SK-N-SH (cell line): ENCODE measurements around the gene KIF21B. TPM values are rescaled to one million over a fixed set of nuclear protein-coding genes. Genes with fewer than 3 reads are reported as not detected.

Source experiments
- CTCF ChIA-PET: fragments of 300-600, 350-600 bp; formaldehyde crosslinking; extraction: SDS; loops from one replicate; lab custom pipeline; 2021; lab: Yijun Ruan, JAX
- POLR2A ChIA-PET: fragments of 350-600 bp; sonication (Branson Sonifier 250); formaldehyde crosslinking; extraction: SDS; loops from one replicate; lab custom pipeline; 2020; ENCODE audit warnings: antibody characterized with exemption, inconsistent platforms; lab: Yijun Ruan, JAX
- DNase-seq: peaks from one replicate; pipeline ENCODE4 v3.0.0; 2012
- H2AFZ ChIP-seq: fragments of 200-600 bp; sonication (generic); 2 replicates; pipeline ENCODE4 v1.8.1; 2016; ENCODE audit warnings: antibody characterized with exemption, mild to moderate bottlenecking, low read depth
- H3F3A ChIP-seq: fragments of 200-600 bp; sonication (generic); replicated peaks from 2 replicates; pipeline ENCODE3; 2016; ENCODE audit warnings: antibody characterized with exemption, mild to moderate bottlenecking; ENCODE audit not compliant: insufficient read depth
- H3K27ac ChIP-seq, 2 experiments: fragments of 200-500 bp in 1 of 2; fragments of 200-600 bp in 1 of 2; sonication (Bioruptor generic) in 1 of 2; sonication (generic), shearing (Covaris generic) in 1 of 2; 2 replicates each; pipeline versions ENCODE4 v1.5.1 to v1.6.1; 2014 to 2016; ENCODE audit warnings: low read depth in 2 of 2, inconsistent platforms in 1 of 2, low read length in 1 of 2, mild to moderate bottlenecking in 1 of 2, mixed read lengths in 1 of 2
- H3K27me3 ChIP-seq: fragments of 200-600 bp; sonication (generic), shearing (Covaris generic); 2 replicates; pipeline ENCODE4 v1.6.1; 2016; ENCODE audit warnings: mixed run types; ENCODE audit not compliant: insufficient read depth
- H3K36me3 ChIP-seq, 2 experiments: fragments of 200-500 bp in 1 of 2; fragments of 200-600 bp in 1 of 2; sonication (Bioruptor generic) in 1 of 2; sonication (generic) in 1 of 2; replicated peaks in 1 of 2; 2 replicates each; pipeline versions ENCODE3 to v1.5.1; 2014 to 2016; ENCODE audit warnings: low read length in 1 of 2, mild to moderate bottlenecking in 1 of 2; ENCODE audit not compliant: insufficient read depth in 2 of 2, control insufficient read depth in 1 of 2
- H3K4me1 ChIP-seq, 2 experiments: fragments of 200-500 bp in 1 of 2; fragments of 200-600 bp in 1 of 2; sonication (Bioruptor generic) in 1 of 2; sonication (generic), shearing (Covaris generic) in 1 of 2; 2 replicates each; pipeline versions ENCODE4 v1.5.1 to v1.6.1; 2014 to 2016; ENCODE audit warnings: low read depth in 1 of 2, low read length in 1 of 2, mixed run types in 1 of 2; ENCODE audit not compliant: insufficient read depth in 2 of 2, control insufficient read depth in 1 of 2
- H3K4me2 ChIP-seq: fragments of 200-600 bp; sonication (generic), shearing (Covaris generic); 2 replicates; pipeline ENCODE4 v1.6.1; 2017; ENCODE audit warnings: mixed run types
- H3K4me3 ChIP-seq, 2 experiments: fragments of 200-500 bp in 1 of 2; fragments of 200-600 bp in 1 of 2; sonication (Bioruptor generic) in 1 of 2; sonication (generic), shearing (Covaris generic) in 1 of 2; 2 replicates each; pipeline versions ENCODE4 v1.5.1 to v1.8.1; 2014 to 2016; ENCODE audit warnings: low read depth in 2 of 2, inconsistent platforms in 1 of 2, low read length in 1 of 2, mild to moderate bottlenecking in 1 of 2, mixed read lengths in 1 of 2, moderate library complexity in 1 of 2
- H3K79me2 ChIP-seq: fragments of 200-600 bp; sonication (generic); 2 replicates; pipeline ENCODE4 v1.8.1; 2017; ENCODE audit warnings: mild to moderate bottlenecking; ENCODE audit not compliant: insufficient read depth
- H3K9ac ChIP-seq: fragments of 200-600 bp; sonication (generic); 2 replicates; pipeline ENCODE4 v1.6.1; 2017; ENCODE audit warnings: mixed run types
- H3K9me2 ChIP-seq: fragments of 200-600 bp; sonication (generic); 2 replicates; pipeline ENCODE4 v1.6.1; 2017; ENCODE audit warnings: mixed run types
- H3K9me3 ChIP-seq: fragments of 200-600 bp; sonication (generic); 2 replicates; pipeline ENCODE4 v1.6.1; 2017; ENCODE audit warnings: mixed run types, mild to moderate bottlenecking, moderate library complexity
- H4K20me1 ChIP-seq: fragments of 200-600 bp; sonication (generic); 2 replicates; pipeline ENCODE4 v1.6.1; 2017; ENCODE audit warnings: mild to moderate bottlenecking, mixed run types; ENCODE audit not compliant: insufficient read depth
- CTCF ChIP-seq: fragments of 200-600 bp; sonication (generic); IDR thresholded peaks from 2 replicates; pipeline ENCODE4 v1.6.1; 2017; ENCODE audit warnings: antibody characterized with exemption, mild to moderate bottlenecking, moderate library complexity
- EP300 ChIP-seq, 2 experiments: IDR thresholded peaks; 2 replicates each; pipeline versions ENCODE4 v1.4.0 to v1.6.1; 2012; ENCODE audit warnings: borderline replicate concordance in 1 of 2, low read depth in 1 of 2, low read length in 1 of 2
- FOXJ3 ChIP-seq: sonication (generic); formaldehyde crosslinking; IDR thresholded peaks from 2 replicates; pipeline ENCODE4 v1.5.1; 2020; ENCODE audit warnings: mild to moderate bottlenecking, missing genetic modification reagents
- FOXM1 ChIP-seq: IDR thresholded peaks from 2 replicates; pipeline ENCODE4 v1.4.0; 2012; ENCODE audit warnings: low read depth, mild to moderate bottlenecking
- GABPA ChIP-seq: IDR thresholded peaks from 2 replicates; pipeline ENCODE4 v1.4.0; 2012; ENCODE audit warnings: low read depth, mild to moderate bottlenecking
- GATA2 ChIP-seq: sonication (generic); formaldehyde crosslinking; IDR thresholded peaks from 2 replicates; pipeline ENCODE4 v1.5.0; 2020; ENCODE audit warnings: mild to moderate bottlenecking, missing genetic modification reagents
- IRF3 ChIP-seq: fragments of 150-350 bp; IDR thresholded peaks from 2 replicates; pipeline ENCODE4 v1.6.1; 2016; ENCODE audit warnings: mild to moderate bottlenecking, low read depth, low read length
- MXI1 ChIP-seq: IDR thresholded peaks from 2 replicates; pipeline ENCODE4 v1.6.1; 2012; ENCODE audit warnings: mild to moderate bottlenecking, low read depth, low read length, improper control_type of control experiment
- RAD21 ChIP-seq: IDR thresholded peaks from 2 replicates; pipeline ENCODE4 v1.6.1; 2012; ENCODE audit warnings: mild to moderate bottlenecking, low read length
- REST ChIP-seq: IDR thresholded peaks from 2 replicates; pipeline ENCODE4 v1.6.1; 2012; ENCODE audit warnings: mild to moderate bottlenecking, low read depth, low read length, moderate library complexity
- RFX5 ChIP-seq: IDR thresholded peaks from 2 replicates; pipeline ENCODE4 v1.6.1; 2012; ENCODE audit warnings: mild to moderate bottlenecking, improper control_type of control experiment, low read length
- RXRA ChIP-seq: IDR thresholded peaks from 2 replicates; pipeline ENCODE4 v1.4.0; 2012; ENCODE audit warnings: low read depth, mild to moderate bottlenecking, borderline replicate concordance
- SMC3 ChIP-seq: IDR thresholded peaks from 2 replicates; pipeline ENCODE4 v1.6.1; 2012; ENCODE audit warnings: low read depth, low read length, improper control_type of control experiment
- TEAD4 ChIP-seq: IDR thresholded peaks from 2 replicates; pipeline ENCODE4 v1.4.0; 2012; ENCODE audit warnings: mild to moderate bottlenecking, borderline replicate concordance; ENCODE audit not compliant: insufficient read depth
- WGBS: methylation state at CpG from one replicate; pipeline ENCODE4 v1.1.6; 2017; ENCODE audit warnings: low lambda C conversion rate; 5-methylcytosine and 5-hydroxymethylcytosine counted together
- polyA plus RNA-seq, 3 experiments: library from polyadenylated mRNA; depleted of rRNA; stranded (reverse); fragments of >200 nt; gene quantifications; 2 replicates each; pipeline ENCODE4 v1.2.3, GENCODE V29; 2012

KIF21B gene
- polyA plus RNA-seq, 1 of the 3 experiments (the other 2 are of a cell fraction): 0.26 TPM

GRCh38 chr1:201020721-201021629, 2.5 kb downstream of the KIF21B start:
- H2AFZ ChIP-seq: no peak overlapping the region
- no peaks in the 10 kb centered on the region; the same call in 1 of the 2 replicates for H3K79me2 ChIP-seq
- 77% methylated on average over 7 of the region's 11 CpGs for WGBS
- no peaks in the 10 kb centered on the region for H3K36me3 ChIP-seq
- CTCF ChIA-PET: interaction anchor here (0.8 to 8.9 kb wide), 12 partner anchors 9 to 584 kb away, joined by 3 to 92 read pairs (median 4); no protein-coding TSS in a partner anchor
- no peaks in the 10 kb centered on the region for H3K9me3 ChIP-seq
- H3K9ac ChIP-seq: no peak overlapping the region
- H3F3A ChIP-seq: no peaks in the 10 kb centered on the region
- H3K4me2 ChIP-seq: no peak overlapping the region
- peak; percentile 62 for DNase-seq
- TF ChIP-seq MXI1: no peak
- TF ChIP-seq RAD21: 0 out of 2 replicates have a peak, but pooled peaks have one; percentile 4
- TF ChIP-seq REST: no peak
- peak; percentile 36 for TF ChIP-seq CTCF
- no peak for TF ChIP-seq FOXJ3 (CRISPR knock-in tag)
- no peak for TF ChIP-seq FOXM1
- H3K9me2 ChIP-seq: no peaks in the 10 kb centered on the region
- H3K27me3 ChIP-seq: no peaks in the 10 kb centered on the region
- no peak overlapping the region for H3K27ac ChIP-seq
- peaks cover 15 to 28% of the 10 kb centered on the region in 2 experiments; a peak in 3 of 4 replicates for H3K4me1 ChIP-seq
- no peaks in the 10 kb centered on the region for H4K20me1 ChIP-seq
- POLR2A ChIA-PET: no interaction called here
- H3K4me3 ChIP-seq: no peak overlapping the region

- Histone ChIP-seq H3F3A (no peaks in the 10 kb centered on the region), H3K4me3 (no peak overlapping the region), H3K27ac (no peak overlapping the region), H3K36me3 (no peaks in the 10 kb centered on the region), H3K79me2 (no peaks in the 10 kb centered on the region; the same call in 1 of the 2 replicates), H3K27me3 (no peaks in the 10 kb centered on the region), H4K20me1 (no peaks in the 10 kb centered on the region), H3K9me3 (no peaks in the 10 kb centered on the region), H3K9me2 (no peaks in the 10 kb centered on the region), H2AFZ (no peak overlapping the region), H3K4me1 (peaks cover 10 to 36% of the 10 kb centered on the region in 2 experiments; a peak in 3 of 4 replicates), H3K4me2 (no peak overlapping the region), H3K9ac (no peak overlapping the region)
- POLR2A ChIA-PET: no interaction called here
- no peak for DNase-seq
- WGBS: 89% methylated on average over 4 of the region's 4 CpGs
- CTCF ChIA-PET: interaction anchor here (0.8 to 8.9 kb wide), 11 partner anchors 8 to 583 kb away, joined by 3 to 92 read pairs (median 4); no protein-coding TSS in a partner anchor
- no peak for TF ChIP-seq SMC3
- TF ChIP-seq IRF3: no peak
- no peak for TF ChIP-seq FOXM1
- TF ChIP-seq MXI1: no peak
- no peak for TF ChIP-seq TEAD4
- TF ChIP-seq GATA2 (CRISPR knock-in tag): no peak
- TF ChIP-seq GABPA: no peak
- TF ChIP-seq EP300 (IDR thresholded peaks at IDR 0.05; ENCODE audit: borderline replicate concordance in 1 of 2, low read depth in 1 of 2, low read length in 1 of 2): no peak
- TF ChIP-seq RXRA: no peak
- no peak for TF ChIP-seq CTCF
- TF ChIP-seq RFX5: no peak
Observed at GRCh38 chr1:201020040-201020591, 3.4 kb downstream of the KIF21B start.
